Body of pancreas (tissue), 4 donors: Measurements from ENCODE around the gene DPEP2NB. TPM values are rescaled to one million over a fixed set of nuclear protein-coding genes. Genes with fewer than 3 reads are reported as not detected.
A peak's percentile ranks its signal among the peaks of the same experiment; 100 is the strongest.

ENCODE experiments used
- ATAC-seq: fragments of 150-250 bp; one replicate; pipeline ENCODE4 v1.9.1; 2016
- DNase-seq, 4 donors: peaks; one replicate each; pipeline ENCODE4 v3.0.0-alpha.2; 2019
- H3K27ac ChIP-seq, 4 donors: fragments of 200-600 bp; sonication (generic); 1 replicate in 3 of 4; 2 replicates in 1 of 4; pipeline versions ENCODE4 v1.5.1 to v1.6.1; 2016 to 2019; ENCODE audit warnings: mild to moderate bottlenecking in 1 of 4, mixed read lengths in 1 of 4, moderate library complexity in 1 of 4
- H3K27me3 ChIP-seq, 2 donors: fragments of 200-600 bp; sonication (generic); one replicate each; pipeline ENCODE4 v1.6.0; 2016; ENCODE audit warnings: mild to moderate bottlenecking in 1 of 2
- H3K36me3 ChIP-seq, 2 donors: fragments of 200-600 bp; sonication (generic); replicated peaks in 1 of 2; 2 replicates each; pipeline ENCODE4 v1.5.1; 2016; ENCODE audit warnings: low read depth in 2 of 2; ENCODE audit not compliant: insufficient read depth in 1 of 2
- H3K4me1 ChIP-seq: fragments of 200-600 bp; sonication (generic); one replicate; pipeline ENCODE4 v1.6.0; 2016
- H3K4me3 ChIP-seq, 2 donors: fragments of 200-600 bp; sonication (generic); 1 replicate in 1 of 2; 2 replicates in 1 of 2; pipeline ENCODE4 v1.5.1; 2016 to 2019
- H3K9me3 ChIP-seq, 3 donors: fragments of 200-600 bp; sonication (generic); 1 replicate in 2 of 3; 2 replicates in 1 of 3; pipeline ENCODE4 v1.5.1; 2016
- CTCF ChIP-seq, 7 experiments: fragments of 450-650 bp in 4 of 7; fragments of 200-600 bp in 3 of 7; sonication (generic) in 3 of 7; IDR thresholded peaks; one replicate each; pipeline ENCODE4 v1.5.1; 2016 to 2019; ENCODE audit warnings: antibody characterized with exemption in 7 of 7
- POLR2A ChIP-seq, 3 donors: fragments of 450-650 bp; IDR thresholded peaks; one replicate each; pipeline ENCODE4 v1.6.1; 2016; ENCODE audit warnings: antibody characterized with exemption in 3 of 3, mild to moderate bottlenecking in 2 of 3
- WGBS, 2 donors: methylation state at CpG; one replicate each; pipeline ENCODE4 v1.1.5; 2017; 5-methylcytosine and 5-hydroxymethylcytosine counted together
- intact Hi-C: fragments of 100-400 bp; cut with DNase I; formaldehyde crosslinking; loops from one replicate; pipeline ENCODE4 v1.15.1; 2023
- total RNA-seq, 2 donors: library from RNA; depleted of rRNA; stranded (reverse); fragments of >200 nt; gene quantifications; one replicate each; pipeline ENCODE4 v1.1.0, GENCODE V29; 2016

Gene DPEP2NB
- total RNA-seq, 2 donors from 2014 or later = not detected

DNA sequence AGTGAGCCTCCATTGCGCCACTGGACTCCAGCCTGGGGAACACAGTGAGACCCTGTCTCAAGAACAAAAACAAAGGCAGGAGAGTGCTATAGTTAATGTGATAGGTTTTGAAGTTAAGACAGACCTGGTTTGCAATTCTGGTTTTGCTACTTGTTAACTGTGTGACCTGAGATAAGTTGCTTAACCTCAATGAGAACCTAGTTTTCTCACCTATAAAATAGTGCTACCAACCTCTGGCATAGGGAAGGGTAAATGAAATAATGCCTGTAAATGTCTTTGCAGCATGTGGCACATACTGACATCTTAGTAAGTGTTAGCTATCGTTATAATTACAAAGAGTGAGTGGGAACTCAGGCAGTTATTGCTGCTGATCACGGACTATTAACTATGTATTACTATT, 39.7 kb upstream of the DPEP2NB start:
- 67 to 83% methylated on average over 3 of the region's 3 CpGs for WGBS, 2 donors

DNA sequence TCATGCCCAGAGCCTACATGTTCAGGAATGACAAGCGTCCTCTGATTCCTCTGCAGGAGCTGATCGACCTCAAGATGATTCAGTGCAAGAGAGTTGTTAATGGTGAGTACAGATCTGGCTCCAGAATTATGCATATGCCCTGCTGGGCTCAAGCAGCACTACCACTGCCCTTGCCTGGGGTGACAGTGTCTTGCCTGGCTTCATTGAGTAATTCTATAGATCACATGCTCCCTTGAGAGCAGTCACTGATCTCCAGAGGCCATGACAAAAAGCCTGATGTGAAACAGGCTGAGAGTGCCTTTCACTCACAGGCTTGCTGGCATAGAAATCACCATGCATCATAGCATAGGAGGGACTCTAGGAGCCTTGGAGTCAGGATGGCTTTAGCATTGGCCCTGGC, 33.7 kb upstream of the DPEP2NB start:
- Histone ChIP-seq H3K4me3 (no peak overlapping the region), H3K27me3 (no peaks in the 10 kb centered on the region), H3K27ac (no peak overlapping the region), H3K4me1 (no peaks in the 10 kb centered on the region), H3K9me3 (no peaks in the 10 kb centered on the region), H3K36me3 (peaks cover 0 to under 1% of the 10 kb centered on the region in 2 donors)
- ATAC-seq (no peak), DNase-seq (no peak)
- intact Hi-C loops = loop anchor here (10.0 kb wide), 1 partner anchor 235 kb away; no protein-coding TSS in a partner anchor
- WGBS, 2 donors = 94 to 95% methylated on average over 2 of the region's 2 CpGs
- TF ChIP-seq CTCF (IDR thresholded peaks at IDR 0.05) = no peak
- no peak for TF ChIP-seq POLR2A (IDR thresholded peaks at IDR 0.05)

More for the DNA sequence above, 39.7 kb upstream of the DPEP2NB start:
- H3K4me3 ChIP-seq = no peak overlapping the region
- ATAC-seq = no peak
- TF ChIP-seq POLR2A (IDR thresholded peaks at IDR 0.05) (no peak), CTCF (IDR thresholded peaks at IDR 0.05) (no peak)
- no peaks in the 10 kb centered on the region for H3K9me3 ChIP-seq
- H3K27ac ChIP-seq = no peak overlapping the region
- DNase-seq = no peak
- no peaks in the 10 kb centered on the region for H3K27me3 ChIP-seq
- no peaks in the 10 kb centered on the region for H3K4me1 ChIP-seq
- H3K36me3 ChIP-seq = peaks cover 0 to 1% of the 10 kb centered on the region in 2 donors
- intact Hi-C loops = no loop called here

GRCh38 chr16:68047987-68048386, 32.3 kb upstream of the DPEP2NB start:
- DNase-seq = no peak
- intact Hi-C loops = loop anchor here (10.0 kb wide), 1 partner anchor 233 kb away; no protein-coding TSS in a partner anchor
- Histone ChIP-seq H3K27ac (no peak overlapping the region), H3K9me3 (no peaks in the 10 kb centered on the region), H3K27me3 (no peaks in the 10 kb centered on the region), H3K36me3 (no peaks in the 10 kb centered on the region), H3K4me3 (no peak overlapping the region), H3K4me1 (no peaks in the 10 kb centered on the region)
- WGBS, 2 donors = 78 to 89% methylated on average over 2 of the region's 2 CpGs
- no peak for ATAC-seq
- TF ChIP-seq CTCF (IDR thresholded peaks at IDR 0.05) (no peak), POLR2A (IDR thresholded peaks at IDR 0.05) (no peak)

GRCh38 chr16:68046106-68046505, 30.4 kb upstream of the DPEP2NB start:
- intact Hi-C loops = loop anchor here (10.0 kb wide), 1 partner anchor 231 kb away; no protein-coding TSS in a partner anchor
- H3K4me1 ChIP-seq = no peaks in the 10 kb centered on the region
- H3K4me3 ChIP-seq = no peak overlapping the region
- WGBS, 2 donors = 85 to 88% methylated on average over 7 of the region's 7 CpGs
- H3K9me3 ChIP-seq = no peaks in the 10 kb centered on the region
- H3K27me3 ChIP-seq = no peaks in the 10 kb centered on the region
- DNase-seq (no peak), ATAC-seq (no peak)
- TF ChIP-seq CTCF (IDR thresholded peaks at IDR 0.05) (no peak), POLR2A (IDR thresholded peaks at IDR 0.05) (no peak)
- H3K27ac ChIP-seq = no peak overlapping the region
- H3K36me3 ChIP-seq = peaks cover 0 to 2% of the 10 kb centered on the region in 2 donors

DNA sequence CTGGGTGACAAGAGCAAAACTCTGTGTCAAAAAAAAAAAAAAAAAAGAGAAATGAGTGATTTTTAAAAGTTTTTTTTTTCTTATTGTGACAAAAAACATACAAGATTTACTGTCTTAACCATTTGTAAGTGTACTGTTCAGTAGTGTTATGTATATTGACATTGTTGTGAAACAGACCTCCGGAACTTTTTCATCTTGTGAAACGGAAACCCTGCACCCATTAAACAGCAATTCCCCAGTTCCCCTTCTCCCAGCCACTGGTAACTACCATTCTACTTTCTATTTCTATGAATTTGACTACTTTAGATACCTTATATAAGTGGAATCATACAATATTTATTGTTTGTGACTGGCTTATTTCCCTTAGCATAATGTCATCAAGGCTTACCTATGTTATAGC, 26.1 kb upstream of the DPEP2NB start:
- no peak for ATAC-seq
- H3K27ac ChIP-seq = peak overlapping the region in 1 of 4 donors; percentile 18
- H3K9me3 ChIP-seq = no peaks in the 10 kb centered on the region
- intact Hi-C loops = loop anchor here (10.0 kb wide), 1 partner anchor 227 kb away; no protein-coding TSS in a partner anchor
- no peaks in the 10 kb centered on the region for H3K27me3 ChIP-seq
- WGBS, 2 donors = 79 to 91% methylated on average over 2 of the region's 2 CpGs
- H3K4me1 ChIP-seq = no peaks in the 10 kb centered on the region
- DNase-seq = no peak
- no peak for TF ChIP-seq CTCF (IDR thresholded peaks at IDR 0.05)
- TF ChIP-seq POLR2A (IDR thresholded peaks at IDR 0.05) = no peak
- H3K36me3 ChIP-seq = peaks cover 0 to 2% of the 10 kb centered on the region in 2 donors
- no peak overlapping the region for H3K4me3 ChIP-seq
